SU-DHL-6 (cell line): ENCODE data around the gene PRKCE.

Experiments used
- H2AFZ ChIP-seq: fragments of 200-600 bp; sonication (generic); 2 replicates; pipeline ENCODE4 v1.6.1; 2014; ENCODE audit warnings: low read depth, mild to moderate bottlenecking, moderate library complexity, mixed read lengths, antibody characterized with exemption, low read length; ENCODE audit not compliant: severe bottlenecking
- H3F3A ChIP-seq: fragments of 200-600 bp; shearing (Covaris generic); 2 replicates; pipeline ENCODE4 v1.6.0; 2016; ENCODE audit warnings: antibody characterized with exemption, mild to moderate bottlenecking; ENCODE audit not compliant: insufficient read depth
- H3K27ac ChIP-seq: fragments of 200-600 bp; sonication (generic); 2 replicates; pipeline ENCODE4 v1.5.1; 2016; ENCODE audit warnings: low read depth, mild to moderate bottlenecking, low read length, moderate library complexity, mixed read lengths
- H3K27me3 ChIP-seq: fragments of 200-600 bp; sonication (generic), shearing (Covaris generic); 2 replicates; pipeline ENCODE4 v1.6.0; 2014; ENCODE audit warnings: mild to moderate bottlenecking, low read length
- H3K36me3 ChIP-seq: fragments of 200-600 bp; sonication (generic); 2 replicates; pipeline ENCODE4 v1.6.1; 2014; ENCODE audit warnings: mild to moderate bottlenecking, low read length, mixed read lengths
- H3K4me2 ChIP-seq: fragments of 300-600, 200-600 bp; shearing (Covaris generic), sonication (generic); 2 replicates; pipeline ENCODE4 v1.6.0; 2014; ENCODE audit warnings: low read length, low read depth, mild to moderate bottlenecking; ENCODE audit not compliant: poor library complexity, severe bottlenecking
- H3K4me3 ChIP-seq: fragments of 200-600 bp; sonication (generic); 2 replicates; pipeline ENCODE4 v1.5.1; 2014; ENCODE audit warnings: antibody characterized with exemption, low read length, mild to moderate bottlenecking, mixed read lengths; ENCODE audit not compliant: insufficient read depth, poor library complexity, severe bottlenecking
- H3K79me2 ChIP-seq: fragments of 200-600 bp; sonication (generic); 2 replicates; pipeline ENCODE4 v1.6.1; 2014; ENCODE audit warnings: mild to moderate bottlenecking, low read length, moderate library complexity; ENCODE audit not compliant: insufficient read depth
- H3K9ac ChIP-seq: fragments of 200-600 bp; sonication (generic); 2 replicates; pipeline ENCODE4 v1.7.0; 2014; ENCODE audit warnings: mild to moderate bottlenecking, low read length
- H3K9me2 ChIP-seq: fragments of 200-600 bp; sonication (generic); replicated peaks from 2 replicates; pipeline ENCODE4 v1.6.1; 2014; ENCODE audit warnings: low read length; ENCODE audit not compliant: insufficient read depth
- H3K9me3 ChIP-seq: fragments of 200-600 bp; sonication (generic); 2 replicates; pipeline ENCODE4 v1.6.1; 2014; ENCODE audit warnings: low read length, mixed read lengths; ENCODE audit not compliant: insufficient read depth
- H4K20me1 ChIP-seq: fragments of 200-600 bp; sonication (generic); 2 replicates; pipeline ENCODE4 v1.6.1; 2014; ENCODE audit warnings: low read depth, mild to moderate bottlenecking, antibody characterized with exemption, low read length, moderate library complexity, mixed read lengths
- EZH2phosphoT487 ChIP-seq: fragments of 200-600 bp; sonication (generic), shearing (Covaris generic); conservative IDR thresholded peaks from 2 replicates; pipeline ENCODE4 v1.6.1; 2018; ENCODE audit warnings: mild to moderate bottlenecking, antibody characterized with exemption, low read length, moderate library complexity, mixed read lengths
- TF ChIP-seq, protein P1 (sequence below): fragments of 200-600 bp; sonication (generic); IDR thresholded peaks from one replicate; pipeline ENCODE4 v1.5.1; 2017; ENCODE audit warnings: antibody characterized with exemption, mild to moderate bottlenecking, low read length, moderate library complexity; ENCODE audit not compliant: insufficient read depth, poor library complexity, severe bottlenecking

Gene PRKCE

DNA sequence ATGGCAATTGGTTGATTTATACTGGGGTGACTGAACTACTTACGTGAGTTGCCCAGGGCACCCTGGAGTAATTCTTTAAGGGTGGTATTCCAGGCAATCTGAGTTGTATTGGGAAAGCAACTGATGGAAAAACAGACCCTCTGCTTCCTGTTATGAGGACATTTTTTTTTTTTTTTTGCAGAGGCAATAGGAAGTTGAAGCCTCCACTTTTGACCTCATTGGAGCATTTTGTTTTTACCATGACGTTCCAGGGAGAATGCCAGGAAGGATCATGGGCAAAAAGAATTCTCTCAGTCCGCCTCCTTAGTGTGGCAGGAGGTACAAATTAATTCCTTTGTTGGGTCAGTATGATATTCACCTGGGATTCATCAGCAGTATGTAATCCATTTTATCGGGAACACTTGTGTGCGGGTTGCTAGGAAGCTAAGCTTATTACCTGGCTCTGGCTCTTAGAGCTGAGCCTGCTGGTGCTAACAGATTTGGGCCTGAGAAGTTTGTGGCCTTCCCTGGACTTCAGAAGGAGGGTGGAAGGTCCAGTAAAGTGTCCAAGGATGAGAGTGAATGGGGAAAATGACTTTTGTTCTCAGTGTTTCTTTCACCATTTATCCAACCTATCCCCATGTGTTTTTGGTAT, 372.8 kb downstream of the PRKCE start:
- Histone ChIP-seq H3K27ac (no peak overlapping the region), H2AFZ (no peak overlapping the region), H3K4me3 (no peak overlapping the region), H3K36me3 (no peaks in the 10 kb centered on the region), H4K20me1 (no peaks in the 10 kb centered on the region), H3K79me2 (no peaks in the 10 kb centered on the region), H3K9me2 (no peaks in the 10 kb centered on the region), H3K9ac (no peak overlapping the region), H3K27me3 (no peaks in the 10 kb centered on the region), H3F3A (no peaks in the 10 kb centered on the region), H3K4me2 (no peak overlapping the region), H3K9me3 (no peaks in the 10 kb centered on the region)
- no peak for TF ChIP-seq EZH2phosphoT487
- TF ChIP-seq, protein P1, sequence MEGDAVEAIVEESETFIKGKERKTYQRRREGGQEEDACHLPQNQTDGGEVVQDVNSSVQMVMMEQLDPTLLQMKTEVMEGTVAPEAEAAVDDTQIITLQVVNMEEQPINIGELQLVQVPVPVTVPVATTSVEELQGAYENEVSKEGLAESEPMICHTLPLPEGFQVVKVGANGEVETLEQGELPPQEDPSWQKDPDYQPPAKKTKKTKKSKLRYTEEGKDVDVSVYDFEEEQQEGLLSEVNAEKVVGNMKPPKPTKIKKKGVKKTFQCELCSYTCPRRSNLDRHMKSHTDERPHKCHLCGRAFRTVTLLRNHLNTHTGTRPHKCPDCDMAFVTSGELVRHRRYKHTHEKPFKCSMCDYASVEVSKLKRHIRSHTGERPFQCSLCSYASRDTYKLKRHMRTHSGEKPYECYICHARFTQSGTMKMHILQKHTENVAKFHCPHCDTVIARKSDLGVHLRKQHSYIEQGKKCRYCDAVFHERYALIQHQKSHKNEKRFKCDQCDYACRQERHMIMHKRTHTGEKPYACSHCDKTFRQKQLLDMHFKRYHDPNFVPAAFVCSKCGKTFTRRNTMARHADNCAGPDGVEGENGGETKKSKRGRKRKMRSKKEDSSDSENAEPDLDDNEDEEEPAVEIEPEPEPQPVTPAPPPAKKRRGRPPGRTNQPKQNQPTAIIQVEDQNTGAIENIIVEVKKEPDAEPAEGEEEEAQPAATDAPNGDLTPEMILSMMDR, result no peak

DNA sequence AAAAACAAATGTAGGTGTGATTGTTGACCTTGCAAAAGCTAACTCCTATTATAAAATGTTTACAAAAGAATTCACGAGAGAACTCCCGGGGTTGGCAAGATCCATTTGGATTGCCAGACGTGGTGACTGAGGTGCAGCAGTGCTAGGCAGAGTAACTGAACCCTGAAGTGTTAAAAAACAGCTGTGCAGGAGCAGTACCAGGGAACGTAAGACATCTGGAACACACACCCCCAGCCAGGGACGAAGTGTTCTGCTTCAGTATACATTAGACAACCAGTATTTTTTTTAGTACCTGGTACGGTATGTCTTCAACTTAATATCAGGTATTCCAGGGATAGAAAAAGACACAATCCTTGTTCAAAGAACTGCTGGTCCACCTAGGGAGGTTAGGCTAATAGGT, 373.6 kb downstream of the PRKCE start:
- H3K4me2 ChIP-seq, result no peak overlapping the region
- H3K27me3 ChIP-seq, result no peaks in the 10 kb centered on the region
- no peak overlapping the region for H3K4me3 ChIP-seq
- no peaks in the 10 kb centered on the region for H3K9me2 ChIP-seq
- no peaks in the 10 kb centered on the region for H4K20me1 ChIP-seq
- no peak overlapping the region for H3K27ac ChIP-seq
- no peaks in the 10 kb centered on the region for H3K79me2 ChIP-seq
- no peaks in the 10 kb centered on the region for H3F3A ChIP-seq
- no peaks in the 10 kb centered on the region for H3K9me3 ChIP-seq
- H2AFZ ChIP-seq, result no peak overlapping the region
- no peaks in the 10 kb centered on the region for H3K36me3 ChIP-seq
- no peak overlapping the region for H3K9ac ChIP-seq
- TF ChIP-seq, protein P1, result no peak
- no peak for TF ChIP-seq EZH2phosphoT487

DNA sequence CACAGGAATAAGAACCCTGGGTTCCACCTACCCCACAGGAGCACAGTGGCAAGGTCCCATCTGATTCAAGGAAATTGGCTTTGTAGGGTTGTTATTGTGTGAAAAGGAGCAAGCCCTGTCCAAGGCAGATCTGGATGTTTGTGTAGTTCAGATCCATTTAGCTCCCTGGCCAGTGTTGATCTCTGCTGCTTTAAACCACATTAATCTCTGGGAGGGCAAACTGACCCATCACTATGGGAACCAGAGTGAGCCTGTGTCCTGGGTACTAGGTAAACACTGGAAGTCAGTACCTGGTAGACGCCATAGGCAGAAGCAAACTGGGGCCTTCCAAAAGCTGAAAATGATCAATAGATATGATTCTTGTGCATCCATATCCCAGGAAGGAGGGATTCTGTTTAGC, 374.2 kb downstream of the PRKCE start:
- no peak overlapping the region for H3K9ac ChIP-seq
- no peak overlapping the region for H3K4me3 ChIP-seq
- H3K36me3 ChIP-seq, result no peaks in the 10 kb centered on the region
- no peak overlapping the region for H2AFZ ChIP-seq
- H3K4me2 ChIP-seq, result no peak overlapping the region
- no peaks in the 10 kb centered on the region for H3F3A ChIP-seq
- no peaks in the 10 kb centered on the region for H3K27me3 ChIP-seq
- TF ChIP-seq EZH2phosphoT487, result no peak
- TF ChIP-seq, protein P1, result no peak
- no peak overlapping the region for H3K27ac ChIP-seq
- no peaks in the 10 kb centered on the region for H3K9me2 ChIP-seq
- H3K79me2 ChIP-seq, result no peaks in the 10 kb centered on the region
- H3K9me3 ChIP-seq, result no peaks in the 10 kb centered on the region
- no peaks in the 10 kb centered on the region for H4K20me1 ChIP-seq
